Natural killer cell (primary cell): ENCODE results near the gene KIAA1671. TPM values are rescaled to one million over a fixed set of nuclear protein-coding genes. Genes with fewer than 3 reads are reported as not detected.

ENCODE experiments used
- ATAC-seq, 3 donors: fragments of 150-1000 bp in 2 of 3; fragments of 200-7000 bp in 1 of 3; cut with Tn5 transposase; 1 replicate in 1 of 3; 2 replicates in 2 of 3; pipeline ENCODE4 v1.10.0; 2021; ENCODE audit warnings: mild to moderate bottlenecking in 2 of 3, moderate library complexity in 2 of 3
- DNase-seq, 2 donors: peaks; one replicate each; pipeline versions ENCODE4 v3.0.0 to v3.0.0-alpha.2; 2013 to 2021; ENCODE audit warnings: mixed read lengths in 1 of 2
- H3K27ac ChIP-seq: one replicate; pipeline ENCODE4 v1.5.1; 2013; ENCODE audit warnings: mild to moderate bottlenecking, low read length
- H3K27me3 ChIP-seq: one replicate; pipeline ENCODE4 v1.6.1; 2013; ENCODE audit warnings: low read length; ENCODE audit not compliant: control insufficient read depth, insufficient read depth
- H3K36me3 ChIP-seq: one replicate; pipeline ENCODE4 v1.6.1; 2013; ENCODE audit warnings: low read length; ENCODE audit not compliant: control insufficient read depth, insufficient read depth
- H3K4me1 ChIP-seq: one replicate; pipeline ENCODE4 v1.6.1; 2013; ENCODE audit warnings: low read length; ENCODE audit not compliant: control insufficient read depth, insufficient read depth
- H3K4me3 ChIP-seq: one replicate; pipeline ENCODE4 v1.5.1; 2013; ENCODE audit warnings: low read length
- H3K9me3 ChIP-seq: one replicate; pipeline ENCODE4 v1.6.1; 2013; ENCODE audit warnings: low read length; ENCODE audit not compliant: control insufficient read depth, insufficient read depth
- H3K27ac Mint-ChIP-seq, 2 donors: one replicate each; pipeline ENCODE4 v1.8.0; 2022; ENCODE audit warnings: mild to moderate bottlenecking in 2 of 2, mixed read lengths in 2 of 2, moderate library complexity in 1 of 2
- H3K27me3 Mint-ChIP-seq, 2 donors: one replicate each; pipeline ENCODE4 v1.8.0; 2022; ENCODE audit warnings: low read depth in 2 of 2, mixed read lengths in 2 of 2
- H3K36me3 Mint-ChIP-seq: one replicate; pipeline ENCODE4 v1.8.0; 2022; ENCODE audit warnings: mixed read lengths
- H3K4me1 Mint-ChIP-seq, 2 donors: one replicate each; pipeline ENCODE4 v1.8.0; 2022; ENCODE audit warnings: mixed read lengths in 2 of 2
- H3K4me3 Mint-ChIP-seq: one replicate; pipeline ENCODE4 v1.8.0; 2022; ENCODE audit warnings: mild to moderate bottlenecking, moderate library complexity, mixed read lengths
- H3K9me3 Mint-ChIP-seq, 2 donors: one replicate each; pipeline ENCODE4 v1.8.0; 2022; ENCODE audit warnings: mixed read lengths in 2 of 2
- CTCF ChIP-seq: fragments of 200-600 bp; IDR thresholded peaks from one replicate; pipeline ENCODE4 v1.8.0; 2022; ENCODE audit warnings: antibody characterized with exemption
- WGBS: methylation state at CpG from one replicate; pipeline ENCODE4 v1.1.7; 2013; ENCODE audit warnings: missing lambda C conversion rate; ENCODE audit not compliant: insufficient coverage; 5-methylcytosine and 5-hydroxymethylcytosine counted together
- intact Hi-C: fragments of 100-400 bp; cut with micrococcal nuclease; formaldehyde crosslinking; loops from one replicate; pipeline ENCODE4 v1.14.2; 2022
- total RNA-seq, 4 donors: library from RNA; stranded (reverse); fragments of 120-200 nt in 1 of 4; gene quantifications; one replicate each; pipeline versions ENCODE4 v1.2.3 to v1.2.4, GENCODE V29; 2013 to 2022

The KIAA1671 gene
- total RNA-seq, 3 donors from 2014 or later (not counting 1 experiment from before 2014, with no cell fraction given) = 3.6 to 24.0 (median 7.3) TPM

- 89% methylated on average over 13 of the region's 13 CpGs for WGBS
- Histone ChIP-seq H3K4me3 (no peak overlapping the region), H3K9me3 (peaks cover 1% of the 10 kb centered on the region), H3K27me3 (no peaks in the 10 kb centered on the region), H3K36me3 (peaks cover 5% of the 10 kb centered on the region), H3K27ac (no peak overlapping the region), H3K4me1 (peaks cover 2% of the 10 kb centered on the region)
- H3K4me3 Mint-ChIP-seq = no peak overlapping the region
- H3K36me3 Mint-ChIP-seq = peaks cover 1% of the 10 kb centered on the region
- no peak for TF ChIP-seq CTCF
- H3K27ac Mint-ChIP-seq = no peak overlapping the region
- intact Hi-C loops = no loop called here
- H3K27me3 Mint-ChIP-seq = no peaks in the 10 kb centered on the region
- DNase-seq (no peak), ATAC-seq (no peak)
- H3K9me3 Mint-ChIP-seq = no peaks in the 10 kb centered on the region
- H3K4me1 Mint-ChIP-seq = no peaks in the 10 kb centered on the region
Observed at GRCh38 chr22:25174156-25174887, 221.8 kb downstream of the KIAA1671 start.

- H3K4me1 Mint-ChIP-seq = no peaks in the 10 kb centered on the region
- Histone ChIP-seq H3K4me3 (no peak overlapping the region), H3K36me3 (peaks cover 5% of the 10 kb centered on the region), H3K27me3 (no peaks in the 10 kb centered on the region), H3K27ac (no peak overlapping the region), H3K9me3 (peaks cover 5% of the 10 kb centered on the region), H3K4me1 (peaks cover 2% of the 10 kb centered on the region)
- peaks cover 7% of the 10 kb centered on the region for H3K36me3 Mint-ChIP-seq
- ATAC-seq (no peak), DNase-seq (no peak)
- intact Hi-C loops = no loop called here
- H3K27me3 Mint-ChIP-seq = no peaks in the 10 kb centered on the region
- no peak for TF ChIP-seq CTCF
- no peak overlapping the region for H3K4me3 Mint-ChIP-seq
- peaks cover 0 to 3% of the 10 kb centered on the region in 2 donors for H3K9me3 Mint-ChIP-seq
- 81% methylated on average over 6 of the region's 6 CpGs for WGBS
- H3K27ac Mint-ChIP-seq = no peak overlapping the region
Observed at GRCh38 chr22:25174888-25175411, 222.4 kb downstream of the KIAA1671 start.

- DNase-seq (no peak), ATAC-seq (no peak)
- peaks cover 8% of the 10 kb centered on the region for H3K36me3 Mint-ChIP-seq
- no peak overlapping the region for H3K4me3 ChIP-seq
- no peaks in the 10 kb centered on the region for H3K27me3 ChIP-seq
- H3K4me3 Mint-ChIP-seq = no peak overlapping the region
- peaks cover 7% of the 10 kb centered on the region for H3K9me3 ChIP-seq
- no peaks in the 10 kb centered on the region for H3K4me1 Mint-ChIP-seq
- H3K9me3 Mint-ChIP-seq = peaks cover 0 to 4% of the 10 kb centered on the region in 2 donors
- H3K36me3 ChIP-seq = peaks cover 5% of the 10 kb centered on the region
- H3K27me3 Mint-ChIP-seq = no peaks in the 10 kb centered on the region
- H3K27ac Mint-ChIP-seq = no peak overlapping the region
- intact Hi-C loops = no loop called here
- H3K4me1 ChIP-seq = peaks cover 2% of the 10 kb centered on the region
- H3K27ac ChIP-seq = no peak overlapping the region
- no peak for TF ChIP-seq CTCF
- WGBS = 99% methylated on average over 5 of the region's 6 CpGs
Observed at GRCh38 chr22:25176175-25176574, 223.7 kb downstream of the KIAA1671 start.
